WI38 (cell line): ENCODE data around the gene ARHGAP32.

Experiments
- H3K4me3 ChIP-seq: 2 replicates; pipeline ENCODE4 v1.5.1; 2011; ENCODE audit warnings: low read depth, mild to moderate bottlenecking, control low read depth, low read length
- CTCF ChIP-seq: IDR thresholded peaks from 2 replicates; pipeline ENCODE4 v1.5.1; 2012; ENCODE audit warnings: low read depth, mild to moderate bottlenecking, control low read depth, low read length

The ARHGAP32 gene

DNA sequence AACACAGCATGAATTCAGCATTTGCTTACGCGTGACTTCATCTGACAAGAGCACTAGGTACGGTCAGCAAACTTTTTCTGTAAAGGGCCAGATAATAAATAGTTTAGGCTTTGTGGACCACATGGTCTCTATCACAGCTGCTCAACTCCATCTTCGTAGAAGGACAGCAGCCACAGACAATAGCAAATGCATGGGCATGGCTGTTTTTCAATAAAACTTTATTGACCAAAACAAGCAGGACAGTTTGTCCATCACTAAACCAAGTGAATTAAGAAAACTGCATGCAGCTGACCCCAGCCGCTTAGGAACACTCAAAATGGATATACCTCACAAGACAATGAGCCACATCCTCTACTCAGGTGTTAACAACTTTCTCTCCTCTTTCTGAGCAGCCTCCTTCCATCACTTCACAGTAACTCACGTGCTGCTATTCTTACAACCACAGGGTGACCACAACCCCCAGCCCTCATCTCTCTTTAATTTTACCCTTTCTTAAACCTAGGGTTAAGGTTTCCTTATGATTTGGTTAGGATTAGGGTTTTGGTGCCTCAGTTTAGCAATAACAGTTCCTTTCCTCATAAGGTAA, 22.7 kb upstream of the ARHGAP32 start:
- TF ChIP-seq CTCF = no peak
- no peak overlapping the region for H3K4me3 ChIP-seq

DNA sequence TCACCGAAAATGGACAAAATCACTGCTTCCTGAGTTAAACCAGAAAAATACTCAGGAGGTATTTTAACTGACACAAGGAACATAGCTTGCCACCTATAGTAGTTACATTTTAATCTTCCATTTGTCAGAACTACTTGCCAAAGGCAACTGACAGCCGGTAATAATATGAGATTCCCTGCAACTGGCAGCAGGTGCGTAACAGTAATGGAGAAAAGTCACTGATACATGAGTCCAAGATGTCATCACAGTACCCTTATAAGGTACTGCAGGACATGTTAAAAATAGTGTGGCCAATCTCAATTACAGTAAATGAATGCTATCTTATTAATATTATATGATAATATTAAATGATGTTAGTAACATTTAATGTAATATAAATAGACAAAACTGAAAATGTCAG, 21.1 kb upstream of the ARHGAP32 start:
- no peak overlapping the region for H3K4me3 ChIP-seq
- no peak for TF ChIP-seq CTCF

DNA sequence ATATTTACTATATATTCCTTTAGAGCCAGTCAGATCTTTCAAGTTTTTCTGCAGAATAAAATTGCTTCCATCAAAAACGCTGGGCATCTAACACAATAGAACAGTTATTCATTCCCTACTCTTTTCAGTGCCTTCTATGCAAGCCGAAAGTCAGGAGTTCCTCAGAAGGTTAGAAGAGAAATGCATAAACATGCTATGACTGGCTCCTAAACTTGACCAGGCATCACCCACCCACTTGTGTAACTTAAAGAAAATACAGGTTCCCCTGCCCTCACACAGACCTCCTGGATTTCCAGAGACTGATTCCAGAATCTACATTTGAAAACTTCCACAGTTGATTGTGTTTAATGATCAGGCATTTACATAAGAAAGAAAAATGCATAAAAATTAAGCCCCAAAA, 19.3 kb upstream of the ARHGAP32 start:
- TF ChIP-seq CTCF = no peak

GRCh38 chr11:129210831-129211181, 18.7 kb upstream of the ARHGAP32 start:
- no peak for TF ChIP-seq CTCF
- no peak overlapping the region for H3K4me3 ChIP-seq

More for the DNA sequence above, 19.3 kb upstream of the ARHGAP32 start:
- H3K4me3 ChIP-seq = no peak overlapping the region

- no peak for TF ChIP-seq CTCF
- H3K4me3 ChIP-seq = no peak overlapping the region
Observed at GRCh38 chr11:129209891-129210830, 18.0 kb upstream of the ARHGAP32 start.

- H3K4me3 ChIP-seq = no peak overlapping the region
- no peak for TF ChIP-seq CTCF
Observed at GRCh38 chr11:129208863-129209262, 16.7 kb upstream of the ARHGAP32 start.

GRCh38 chr11:129204150-129204838, 12.2 kb upstream of the ARHGAP32 start:
- no peak overlapping the region for H3K4me3 ChIP-seq
- no peak for TF ChIP-seq CTCF
